ENCODE data around the gene AKAP13.
"Not testable (repeated sequence)": the region's sequence is repeated elsewhere in the genome, so short reads cannot be mapped to it uniquely, and the experiment has no call there.

The AKAP13 gene

GRCh38 chr15:85472349-85472748, 91.9 kb downstream of the AKAP13 start:
- H3K4me3 Mint-ChIP-seq = no peak overlapping the region
- H3K27me3 Mint-ChIP-seq = no peaks in the 10 kb centered on the region
- no peaks in the 10 kb centered on the region for H3K9me3 Mint-ChIP-seq
- DNase-seq = no peak
- no peak overlapping the region for H3K27ac Mint-ChIP-seq
- peaks cover 71% of the 10 kb centered on the region for H3K4me1 Mint-ChIP-seq (ENCODE audit: low read depth)
- H3K36me3 Mint-ChIP-seq (ENCODE audit: low read depth) = no peaks in the 10 kb centered on the region

DNA sequence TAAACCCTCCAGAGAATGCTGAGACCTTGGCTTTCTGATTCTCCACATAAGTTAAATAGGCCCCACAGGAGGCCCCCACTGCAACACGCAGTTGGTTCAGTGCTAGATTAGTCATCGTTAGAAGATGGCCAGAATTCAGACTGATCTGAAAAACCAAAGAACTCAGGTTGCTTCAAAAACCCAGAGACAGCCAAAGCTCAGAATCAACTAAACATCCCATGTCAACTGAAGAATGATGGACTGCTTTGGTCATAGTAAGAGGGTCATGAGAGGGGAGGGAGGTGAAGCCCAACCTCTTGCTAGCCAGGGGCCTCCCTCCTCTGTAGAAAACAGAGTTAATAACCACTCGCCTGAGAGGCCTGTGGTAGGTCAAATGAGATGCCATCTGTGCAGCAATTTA, 93.1 kb downstream of the AKAP13 start:
- Mint-ChIP-seq H3K4me1 (ENCODE audit: low read depth) (peaks cover 72% of the 10 kb centered on the region), H3K27ac (peak overlapping the region; percentile 71)
- DNase-seq = no peak

DNA sequence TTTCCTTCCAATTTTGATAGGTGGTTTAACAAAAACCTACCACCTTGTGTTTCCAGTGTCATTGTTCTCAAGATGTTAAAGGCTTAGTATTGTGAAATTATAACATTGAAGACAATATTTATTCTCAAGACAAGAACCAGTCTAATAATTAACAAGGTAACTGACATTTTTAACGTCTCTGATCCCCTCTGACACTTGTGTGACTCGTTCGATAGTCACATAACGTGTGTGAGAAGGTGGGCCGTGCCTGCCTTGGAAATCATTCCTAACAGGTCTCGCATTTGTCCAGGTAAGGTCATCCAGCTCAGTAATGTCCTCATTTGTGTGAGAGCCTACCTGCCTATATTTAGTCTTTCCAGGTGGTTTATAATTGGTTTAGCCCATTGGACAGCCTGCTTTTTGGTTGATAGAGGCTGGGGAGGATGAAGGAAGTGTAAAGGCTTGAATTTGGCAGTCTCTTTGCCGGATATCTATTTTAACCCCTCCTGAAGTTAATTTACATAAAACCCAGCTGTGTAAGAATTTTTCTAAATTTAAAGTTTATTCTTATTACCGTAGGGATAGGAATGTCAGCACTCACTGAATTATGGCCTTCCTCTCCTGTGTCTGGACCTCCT, 94.4 kb downstream of the AKAP13 start:
- Mint-ChIP-seq H3K27ac (no peak overlapping the region), H3K4me1 (ENCODE audit: low read depth) (peaks cover 82% of the 10 kb centered on the region), H3K4me3 (no peak overlapping the region), H3K9me3 (no peaks in the 10 kb centered on the region), H3K27me3 (no peaks in the 10 kb centered on the region), H3K36me3 (ENCODE audit: low read depth) (peaks cover 3% of the 10 kb centered on the region)
- no peak for DNase-seq

More for the DNA sequence above, 93.1 kb downstream of the AKAP13 start:
- Mint-ChIP-seq H3K9me3 (no peaks in the 10 kb centered on the region), H3K4me3 (no peak overlapping the region), H3K36me3 (ENCODE audit: low read depth) (peaks cover 3% of the 10 kb centered on the region), H3K27me3 (no peaks in the 10 kb centered on the region)

- H3K27ac Mint-ChIP-seq = no peak overlapping the region
- peaks cover 3% of the 10 kb centered on the region for H3K36me3 Mint-ChIP-seq (ENCODE audit: low read depth)
- no peaks in the 10 kb centered on the region for H3K9me3 Mint-ChIP-seq
- peaks cover 81% of the 10 kb centered on the region for H3K4me1 Mint-ChIP-seq (ENCODE audit: low read depth)
- H3K27me3 Mint-ChIP-seq = no peaks in the 10 kb centered on the region
- no peak overlapping the region for H3K4me3 Mint-ChIP-seq
- DNase-seq = no peak
These were observed 94.9 kb downstream of the AKAP13 start for GRCh38 chr15:85475317-85475701.

DNA sequence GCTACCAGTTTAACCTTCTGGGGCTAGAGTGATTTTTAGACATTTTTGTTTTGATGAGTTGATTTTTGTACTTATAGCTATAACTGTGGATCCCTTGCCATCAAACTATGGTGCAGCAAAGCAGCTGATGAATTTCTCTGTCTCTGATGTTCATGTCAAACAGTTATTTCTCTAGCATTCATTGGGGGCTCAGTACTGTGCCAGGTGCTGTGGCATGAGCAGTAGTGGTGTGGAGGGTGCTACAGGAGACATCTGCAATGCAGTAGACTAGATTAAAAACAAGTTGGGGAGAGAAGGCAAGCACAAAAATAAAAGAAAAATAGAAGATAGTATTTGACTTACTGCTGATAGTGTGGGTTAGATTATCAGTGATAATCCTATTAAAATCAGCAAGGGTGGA, 95.3 kb downstream of the AKAP13 start:
- H3K27me3 Mint-ChIP-seq = no peaks in the 10 kb centered on the region
- peaks cover 81% of the 10 kb centered on the region for H3K4me1 Mint-ChIP-seq (ENCODE audit: low read depth)
- DNase-seq = no peak
- H3K4me3 Mint-ChIP-seq = no peak overlapping the region
- H3K9me3 Mint-ChIP-seq = no peaks in the 10 kb centered on the region
- peaks cover 3% of the 10 kb centered on the region for H3K36me3 Mint-ChIP-seq (ENCODE audit: low read depth)
- peak overlapping the region; percentile 6 for H3K27ac Mint-ChIP-seq

- H3K27me3 Mint-ChIP-seq = no peaks in the 10 kb centered on the region
- no peak for DNase-seq
- peak overlapping the region; percentile 50 for H3K27ac Mint-ChIP-seq
- peaks cover 3% of the 10 kb centered on the region for H3K36me3 Mint-ChIP-seq (ENCODE audit: low read depth)
- H3K4me1 Mint-ChIP-seq (ENCODE audit: low read depth) = peaks cover 90% of the 10 kb centered on the region
- no peaks in the 10 kb centered on the region for H3K9me3 Mint-ChIP-seq
- no peak overlapping the region for H3K4me3 Mint-ChIP-seq
These were observed 96.7 kb downstream of the AKAP13 start for GRCh38 chr15:85477061-85477460.

- no peak for DNase-seq
- Mint-ChIP-seq H3K36me3 (ENCODE audit: low read depth) (peaks cover 3% of the 10 kb centered on the region), H3K27me3 (no peaks in the 10 kb centered on the region), H3K27ac (peak overlapping the region; percentile 77), H3K9me3 (no peaks in the 10 kb centered on the region), H3K4me3 (no peak overlapping the region), H3K4me1 (ENCODE audit: low read depth) (peaks cover 94% of the 10 kb centered on the region)
These were observed 97.3 kb downstream of the AKAP13 start for GRCh38 chr15:85477730-85478129.

- no peak for DNase-seq
- Mint-ChIP-seq H3K4me1 (ENCODE audit: low read depth) (peaks cover 87% of the 10 kb centered on the region), H3K27me3 (no peaks in the 10 kb centered on the region), H3K27ac (peak overlapping the region; percentile 30), H3K9me3 (no peaks in the 10 kb centered on the region), H3K36me3 (ENCODE audit: low read depth) (peaks cover 3% of the 10 kb centered on the region), H3K4me3 (no peak overlapping the region)
These were observed 98.8 kb downstream of the AKAP13 start for GRCh38 chr15:85479071-85479647.

DNA sequence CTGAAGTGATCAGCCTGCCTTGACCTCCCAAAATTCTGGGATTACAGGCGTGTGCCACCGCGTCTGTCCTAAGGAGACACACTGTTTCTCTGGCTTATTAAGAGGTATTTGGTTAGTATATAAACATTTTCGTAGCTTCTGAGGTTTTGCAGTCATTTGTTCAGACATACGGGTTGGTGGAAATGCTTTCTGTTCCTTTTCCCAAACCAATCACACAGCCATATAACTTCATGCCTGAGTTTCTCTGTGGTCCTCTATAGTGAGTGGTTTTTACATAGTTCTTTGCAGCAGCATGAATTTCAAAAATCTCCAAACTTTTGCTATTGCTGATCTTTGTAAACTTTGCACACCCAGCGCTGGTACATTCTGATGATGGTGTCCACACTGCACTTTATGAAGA, 100.5 kb downstream of the AKAP13 start:
- Mint-ChIP-seq H3K36me3 (ENCODE audit: low read depth) (peaks cover 3% of the 10 kb centered on the region), H3K27ac (peak overlapping the region; percentile 24), H3K4me1 (ENCODE audit: low read depth) (peaks cover 86% of the 10 kb centered on the region), H3K27me3 (no peaks in the 10 kb centered on the region), H3K4me3 (no peak overlapping the region), H3K9me3 (no peaks in the 10 kb centered on the region)
- no peak for DNase-seq

GRCh38 chr15:85481543-85481942, 101.1 kb downstream of the AKAP13 start:
- Mint-ChIP-seq H3K27ac (peak overlapping the region; percentile 73), H3K4me1 (ENCODE audit: low read depth) (peaks cover 88% of the 10 kb centered on the region)
- not testable (repeated sequence) for DNase-seq; H3K27me3 Mint-ChIP-seq; H3K4me3 Mint-ChIP-seq; H3K36me3 Mint-ChIP-seq (ENCODE audit: low read depth); H3K9me3 Mint-ChIP-seq

- Mint-ChIP-seq H3K27ac (peak overlapping the region; percentile 73), H3K4me3 (no peak overlapping the region), H3K36me3 (ENCODE audit: low read depth) (peaks cover 12% of the 10 kb centered on the region), H3K4me1 (ENCODE audit: low read depth) (peaks cover 80% of the 10 kb centered on the region), H3K9me3 (no peaks in the 10 kb centered on the region), H3K27me3 (no peaks in the 10 kb centered on the region)
- no peak for DNase-seq
These were observed 102.5 kb downstream of the AKAP13 start for GRCh38 chr15:85482894-85483293.

DNA sequence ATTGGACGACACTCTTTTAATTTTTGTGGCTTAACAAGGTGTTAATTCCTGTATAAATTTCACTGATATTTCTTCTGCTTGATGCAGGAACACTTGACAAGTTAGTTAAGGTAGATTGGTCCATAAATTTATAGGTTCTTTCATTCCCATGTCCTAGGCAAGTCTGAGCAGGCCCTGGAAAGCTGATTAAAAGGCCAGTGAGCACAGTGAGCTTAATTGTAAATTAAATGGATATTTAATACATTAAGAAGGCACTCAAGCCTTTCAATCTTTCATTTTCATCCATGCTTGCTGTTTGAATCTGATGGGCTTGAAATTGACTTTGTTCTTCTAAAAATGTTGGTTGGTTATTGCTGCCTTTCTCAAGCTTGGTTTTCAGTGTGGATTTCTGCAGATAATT, 103.6 kb downstream of the AKAP13 start:
- H3K4me1 Mint-ChIP-seq (ENCODE audit: low read depth) = peaks cover 82% of the 10 kb centered on the region
- DNase-seq, H3K4me3 Mint-ChIP-seq, H3K9me3 Mint-ChIP-seq, H3K27me3 Mint-ChIP-seq: not testable (repeated sequence)
- H3K36me3 Mint-ChIP-seq (ENCODE audit: low read depth) = peaks cover 18% of the 10 kb centered on the region
- peak overlapping the region; percentile 23 for H3K27ac Mint-ChIP-seq

DNA sequence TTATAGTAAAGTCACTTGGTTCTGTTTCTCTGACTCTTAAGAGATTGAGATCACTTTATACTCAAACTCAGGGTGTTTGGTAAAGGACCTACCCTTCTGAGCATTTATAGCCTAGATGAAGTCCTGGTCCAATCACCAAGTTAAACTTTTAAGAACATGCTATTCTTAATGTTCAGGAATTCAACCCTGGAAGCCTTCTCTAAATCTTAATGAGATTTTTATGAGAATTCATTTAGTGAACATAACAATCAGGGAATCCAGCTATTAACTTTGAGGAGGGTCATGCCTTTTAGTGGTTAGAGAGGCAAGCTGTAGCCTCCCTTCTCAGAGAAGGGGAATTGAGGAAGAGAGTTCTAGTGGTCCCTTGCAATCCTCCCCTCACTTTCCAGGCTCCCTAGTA, 104.5 kb downstream of the AKAP13 start:
- H3K27me3 Mint-ChIP-seq, H3K9me3 Mint-ChIP-seq, H3K4me3 Mint-ChIP-seq, DNase-seq: not testable (repeated sequence)
- H3K27ac Mint-ChIP-seq = peak overlapping the region; percentile 15
- H3K4me1 Mint-ChIP-seq (ENCODE audit: low read depth) = peaks cover 83% of the 10 kb centered on the region
- peaks cover 18% of the 10 kb centered on the region for H3K36me3 Mint-ChIP-seq (ENCODE audit: low read depth)

GRCh38 chr15:85485956-85486567, 105.7 kb downstream of the AKAP13 start:
- H3K27me3 Mint-ChIP-seq = no peaks in the 10 kb centered on the region
- DNase-seq = no peak
- peaks cover 18% of the 10 kb centered on the region for H3K36me3 Mint-ChIP-seq (ENCODE audit: low read depth)
- no peaks in the 10 kb centered on the region for H3K9me3 Mint-ChIP-seq
- H3K4me3 Mint-ChIP-seq = no peak overlapping the region
- H3K27ac Mint-ChIP-seq = peak overlapping the region; percentile 61
- peaks cover 83% of the 10 kb centered on the region for H3K4me1 Mint-ChIP-seq (ENCODE audit: low read depth)

- not testable (repeated sequence) for H3K27me3 Mint-ChIP-seq, DNase-seq, H3K4me3 Mint-ChIP-seq, H3K9me3 Mint-ChIP-seq, H3K27ac Mint-ChIP-seq
- peaks cover 18% of the 10 kb centered on the region for H3K36me3 Mint-ChIP-seq (ENCODE audit: low read depth)
- peaks cover 72% of the 10 kb centered on the region for H3K4me1 Mint-ChIP-seq (ENCODE audit: low read depth)
These were observed 107.4 kb downstream of the AKAP13 start for GRCh38 chr15:85487796-85488195.
